Tibial nerve (tissue), 4 donors: ENCODE data around the gene SENP7. TPM values are rescaled to one million over a fixed set of nuclear protein-coding genes. Genes with fewer than 3 reads are reported as not detected.
"Not testable (repeated sequence)": the region's sequence is repeated elsewhere in the genome, so short reads cannot be mapped to it uniquely, and the experiment has no call there.

Source experiments
- DNase-seq, 2 donors: peaks; one replicate each; pipeline ENCODE4 v3.0.0-alpha.2; 2019; ENCODE audit warnings: low spot score in 2 of 2
- H3K27ac ChIP-seq, 4 donors: fragments of 200-600 bp; sonication (generic) in 3 of 4; one replicate each; pipeline ENCODE4 v1.5.1; 2017 to 2019; ENCODE audit warnings: mild to moderate bottlenecking in 1 of 4
- H3K27me3 ChIP-seq, 2 donors: fragments of 200-600 bp; sonication (generic) in 1 of 2; one replicate each; pipeline versions ENCODE4 v1.5.1 to v1.6.0; 2017 to 2019
- H3K36me3 ChIP-seq, 3 donors: fragments of 200-600 bp; sonication (generic); one replicate each; pipeline ENCODE4 v1.5.1; 2018 to 2019
- H3K4me1 ChIP-seq, 4 donors: fragments of 200-600 bp; sonication (generic) in 3 of 4; one replicate each; pipeline ENCODE4 v1.5.1; 2017 to 2019
- H3K4me3 ChIP-seq, 4 donors: fragments of 200-600 bp; sonication (generic) in 3 of 4; one replicate each; pipeline ENCODE4 v1.5.1; 2017 to 2019; ENCODE audit warnings: mild to moderate bottlenecking in 1 of 4, moderate library complexity in 1 of 4
- H3K9me3 ChIP-seq, 4 donors: fragments of 200-600 bp; sonication (generic) in 3 of 4; one replicate each; pipeline ENCODE4 v1.5.1; 2017 to 2019
- CTCF ChIP-seq, 5 experiments: fragments of 200-600 bp in 3 of 5; fragments of 450-650 bp in 2 of 5; sonication (generic) in 3 of 5; IDR thresholded peaks; one replicate each; pipeline ENCODE4 v1.5.1; 2016 to 2019; ENCODE audit warnings: antibody characterized with exemption in 5 of 5, mild to moderate bottlenecking in 3 of 5, moderate library complexity in 2 of 5
- EP300 ChIP-seq, 2 donors: sonication (generic); formaldehyde crosslinking; IDR thresholded peaks; one replicate each; pipeline ENCODE4 v1.6.1; 2017; ENCODE audit warnings: antibody characterized with exemption in 2 of 2, mild to moderate bottlenecking in 1 of 2
- POLR2A ChIP-seq, 2 donors: fragments of 450-650 bp; IDR thresholded peaks; one replicate each; pipeline ENCODE4 v1.6.1; 2017; ENCODE audit warnings: antibody characterized with exemption in 2 of 2, mild to moderate bottlenecking in 2 of 2, moderate library complexity in 2 of 2
- WGBS, 2 donors: methylation state at CpG; one replicate each; pipeline ENCODE4 v1.1.5; 2018; 5-methylcytosine and 5-hydroxymethylcytosine counted together
- total RNA-seq, 4 donors: library from RNA; depleted of rRNA; stranded (reverse); fragments of >200 nt; gene quantifications; one replicate each; pipeline ENCODE4 v1.1.0, GENCODE V29; 2016

SENP7 gene
- total RNA-seq, 4 donors from 2014 or later, result 26.1 to 40.0 (median 36.9) TPM

GRCh38 chr3:101484805-101485620 lies 28.0 kb downstream of the SENP7 start:
- Histone ChIP-seq H3K4me3 (no peak overlapping the region), H3K4me1 (no peaks in the 10 kb centered on the region), H3K9me3 (peaks cover 0 to 17% (median 2%) of the 10 kb centered on the region in 4 donors), H3K36me3 (peaks cover 0 to 65% (median 0%) of the 10 kb centered on the region in 3 donors), H3K27ac (no peak overlapping the region), H3K27me3 (no peaks in the 10 kb centered on the region)
- DNase-seq, result no peak
- TF ChIP-seq POLR2A (IDR thresholded peaks at IDR 0.05) (no peak), EP300 (IDR thresholded peaks at IDR 0.05) (no peak), CTCF (IDR thresholded peaks at IDR 0.05) (no peak)
- 89 to 93% methylated on average over 8 of the region's 8 CpGs for WGBS, 2 donors

- peaks cover 0 to 17% (median 2%) of the 10 kb centered on the region in 4 donors for H3K9me3 ChIP-seq
- DNase-seq, result no peak
- TF ChIP-seq POLR2A (IDR thresholded peaks at IDR 0.05), result no peak
- no peak for TF ChIP-seq CTCF (IDR thresholded peaks at IDR 0.05)
- no peak for TF ChIP-seq EP300 (IDR thresholded peaks at IDR 0.05)
- no peaks in the 10 kb centered on the region for H3K4me1 ChIP-seq
- no peak overlapping the region for H3K27ac ChIP-seq
- no peaks in the 10 kb centered on the region for H3K27me3 ChIP-seq
- peaks cover 0 to 53% (median 0%) of the 10 kb centered on the region in 3 donors for H3K36me3 ChIP-seq
- 76 to 89% methylated on average over 3 of the region's 3 CpGs for WGBS, 2 donors
- no peak overlapping the region for H3K4me3 ChIP-seq
Measured at GRCh38 chr3:101478980-101479379, 34.0 kb downstream of the SENP7 start.

GRCh38 chr3:101474841-101475552 lies 38.0 kb downstream of the SENP7 start:
- WGBS, 2 donors, result 94 to 95% methylated on average over 2 of the region's 2 CpGs
- DNase-seq, H3K9me3 ChIP-seq, H3K4me1 ChIP-seq, H3K4me3 ChIP-seq, H3K27ac ChIP-seq, H3K27me3 ChIP-seq: not testable (repeated sequence)
- peaks cover 0 to 29% (median 0%) of the 10 kb centered on the region in 3 donors for H3K36me3 ChIP-seq

- 93 to 98% methylated on average over 4 of the region's 4 CpGs for WGBS, 2 donors
- H3K4me1 ChIP-seq, H3K27ac ChIP-seq, H3K4me3 ChIP-seq, DNase-seq, H3K27me3 ChIP-seq: not testable (repeated sequence)
- Histone ChIP-seq H3K36me3 (peaks cover 0 to 17% (median 0%) of the 10 kb centered on the region in 3 donors), H3K9me3 (peaks cover 0 to 33% (median 0%) of the 10 kb centered on the region in 4 donors)
Measured at GRCh38 chr3:101468676-101469075, 44.3 kb downstream of the SENP7 start.

GRCh38 chr3:101467310-101467663 lies 45.7 kb downstream of the SENP7 start:
- not testable (repeated sequence) for H3K27ac ChIP-seq, H3K27me3 ChIP-seq, DNase-seq, H3K4me1 ChIP-seq, H3K4me3 ChIP-seq
- peaks cover 0 to 28% (median 0%) of the 10 kb centered on the region in 3 donors for H3K36me3 ChIP-seq
- WGBS, 2 donors, result 92 to 100% methylated on average over 3 of the region's 3 CpGs
- peaks cover 0 to 33% (median 0%) of the 10 kb centered on the region in 4 donors for H3K9me3 ChIP-seq

GRCh38 chr3:101466465-101467309 lies 46.3 kb downstream of the SENP7 start:
- Histone ChIP-seq H3K4me1 (no peaks in the 10 kb centered on the region), H3K36me3 (peaks cover 0 to 34% (median 0%) of the 10 kb centered on the region in 3 donors), H3K27me3 (no peaks in the 10 kb centered on the region), H3K9me3 (peaks cover 0 to 33% (median under 1%) of the 10 kb centered on the region in 4 donors), H3K27ac (no peak overlapping the region), H3K4me3 (no peak overlapping the region)
- no peak for DNase-seq
- TF ChIP-seq POLR2A (IDR thresholded peaks at IDR 0.05), result no peak
- TF ChIP-seq EP300 (IDR thresholded peaks at IDR 0.05), result no peak
- no peak for TF ChIP-seq CTCF (IDR thresholded peaks at IDR 0.05)
- 75 to 79% methylated on average over 15 of the region's 17 CpGs for WGBS, 2 donors
